ENCODE data around the gene DNTT. TPM values are rescaled to one million over a fixed set of nuclear protein-coding genes. Genes with fewer than 3 reads are reported as not detected.

DNTT gene
- total RNA-seq, 1 experiment from 2014 or later = not detected

DNA sequence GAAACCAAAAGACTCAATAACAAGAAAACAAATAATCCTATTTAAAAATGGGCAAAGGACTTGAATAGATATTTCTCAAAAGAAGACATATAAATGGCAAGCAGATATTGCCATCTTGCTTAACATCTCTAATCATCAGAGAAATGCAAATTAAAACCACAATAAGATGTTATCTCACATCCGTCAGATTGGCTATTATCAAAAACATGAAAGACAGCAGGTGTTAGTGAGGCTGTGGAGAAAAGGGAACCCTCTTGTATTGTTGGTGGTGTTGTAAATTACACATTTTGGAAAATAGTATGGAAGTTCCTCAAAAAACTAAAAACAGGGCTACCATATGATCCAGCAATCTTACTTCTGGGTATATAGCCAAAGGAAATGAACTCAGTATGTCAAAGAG, 28.9 kb downstream of the DNTT start:
- H3K27me3 Mint-ChIP-seq (ENCODE audit: insufficient read depth, unreplicated experiment) = peaks cover 19% of the 10 kb centered on the region
- H3K4me1 Mint-ChIP-seq (ENCODE audit: low read depth, unreplicated experiment) = no peaks in the 10 kb centered on the region
- H3K9me3 Mint-ChIP-seq (ENCODE audit: unreplicated experiment) = no peaks in the 10 kb centered on the region
- H3K9me3 ChIP-seq = no peaks in the 10 kb centered on the region
- H3K4me3 Mint-ChIP-seq (ENCODE audit: unreplicated experiment) = no peak overlapping the region
- no peak overlapping the region for H3K4me3 ChIP-seq (ENCODE audit: low read depth, low read length)
- TF ChIP-seq, protein P1, sequence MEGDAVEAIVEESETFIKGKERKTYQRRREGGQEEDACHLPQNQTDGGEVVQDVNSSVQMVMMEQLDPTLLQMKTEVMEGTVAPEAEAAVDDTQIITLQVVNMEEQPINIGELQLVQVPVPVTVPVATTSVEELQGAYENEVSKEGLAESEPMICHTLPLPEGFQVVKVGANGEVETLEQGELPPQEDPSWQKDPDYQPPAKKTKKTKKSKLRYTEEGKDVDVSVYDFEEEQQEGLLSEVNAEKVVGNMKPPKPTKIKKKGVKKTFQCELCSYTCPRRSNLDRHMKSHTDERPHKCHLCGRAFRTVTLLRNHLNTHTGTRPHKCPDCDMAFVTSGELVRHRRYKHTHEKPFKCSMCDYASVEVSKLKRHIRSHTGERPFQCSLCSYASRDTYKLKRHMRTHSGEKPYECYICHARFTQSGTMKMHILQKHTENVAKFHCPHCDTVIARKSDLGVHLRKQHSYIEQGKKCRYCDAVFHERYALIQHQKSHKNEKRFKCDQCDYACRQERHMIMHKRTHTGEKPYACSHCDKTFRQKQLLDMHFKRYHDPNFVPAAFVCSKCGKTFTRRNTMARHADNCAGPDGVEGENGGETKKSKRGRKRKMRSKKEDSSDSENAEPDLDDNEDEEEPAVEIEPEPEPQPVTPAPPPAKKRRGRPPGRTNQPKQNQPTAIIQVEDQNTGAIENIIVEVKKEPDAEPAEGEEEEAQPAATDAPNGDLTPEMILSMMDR (IDR thresholded peaks at IDR 0.05; ENCODE audit: insufficient read depth in 1 of 2, low read depth in 1 of 2, low read length in 1 of 2, severe bottlenecking in 1 of 2, unreplicated experiment in 1 of 2) = no peak
- H3K27me3 ChIP-seq (replicated peaks; ENCODE audit: control insufficient read depth, insufficient read depth, low read length) = no peaks in the 10 kb centered on the region
- no peak for DNase-seq
- H3K27ac Mint-ChIP-seq (ENCODE audit: unreplicated experiment) = no peak overlapping the region
- ChIA-PET POLR2A (no interaction called here), CTCF (no interaction called here)
- no peaks in the 10 kb centered on the region for H3K36me3 ChIP-seq (ENCODE audit: control insufficient read depth, insufficient read depth, low read length)
- H3K4me1 ChIP-seq = no peaks in the 10 kb centered on the region
- H3K36me3 Mint-ChIP-seq (ENCODE audit: insufficient read depth, unreplicated experiment) = no peaks in the 10 kb centered on the region
- intact Hi-C loops (cut with micrococcal nuclease; ENCODE audit: unreplicated experiment) = no loop called here
- BruUV-seq (replicated peaks) = no TSS peak

GRCh38 chr10:96334616-96335526, 30.6 kb downstream of the DNTT start:
- POLR2A ChIA-PET = no interaction called here
- H3K27ac Mint-ChIP-seq (ENCODE audit: unreplicated experiment) = no peak overlapping the region
- peaks cover 13% of the 10 kb centered on the region for H3K27me3 Mint-ChIP-seq (ENCODE audit: insufficient read depth, unreplicated experiment)
- CTCF ChIA-PET = interaction anchor here (0.5 to 2.1 kb wide), 12 partner anchors 11 to 849 kb away, joined by 3 to 10 read pairs (median 4); partner anchors contain the start of gene TLL2
- intact Hi-C loops (cut with micrococcal nuclease; ENCODE audit: unreplicated experiment) = loop anchor here (2.0 kb wide), 1 partner anchor 40 kb away; no protein-coding TSS in a partner anchor
- H3K4me3 Mint-ChIP-seq (ENCODE audit: unreplicated experiment) = no peak overlapping the region
- no peaks in the 10 kb centered on the region for H3K36me3 Mint-ChIP-seq (ENCODE audit: insufficient read depth, unreplicated experiment)
- Histone ChIP-seq H3K4me3 (ENCODE audit: low read depth, low read length) (no peak overlapping the region), H3K36me3 (ENCODE audit: control insufficient read depth, insufficient read depth, low read length) (no peaks in the 10 kb centered on the region), H3K27me3 (replicated peaks; ENCODE audit: control insufficient read depth, insufficient read depth, low read length) (no peaks in the 10 kb centered on the region), H3K9me3 (no peaks in the 10 kb centered on the region), H3K4me1 (no peaks in the 10 kb centered on the region)
- no TSS peak for BruUV-seq (replicated peaks)
- H3K9me3 Mint-ChIP-seq (ENCODE audit: unreplicated experiment) = no peaks in the 10 kb centered on the region
- TF ChIP-seq, protein P1 (IDR thresholded peaks at IDR 0.05; ENCODE audit: insufficient read depth in 1 of 2, low read depth in 1 of 2, low read length in 1 of 2, severe bottlenecking in 1 of 2, unreplicated experiment in 1 of 2) = peak; percentile 73 to 83
- H3K4me1 Mint-ChIP-seq (ENCODE audit: low read depth, unreplicated experiment) = no peaks in the 10 kb centered on the region
- DNase-seq = peak in 1 of 2 experiments; percentile 66

DNA sequence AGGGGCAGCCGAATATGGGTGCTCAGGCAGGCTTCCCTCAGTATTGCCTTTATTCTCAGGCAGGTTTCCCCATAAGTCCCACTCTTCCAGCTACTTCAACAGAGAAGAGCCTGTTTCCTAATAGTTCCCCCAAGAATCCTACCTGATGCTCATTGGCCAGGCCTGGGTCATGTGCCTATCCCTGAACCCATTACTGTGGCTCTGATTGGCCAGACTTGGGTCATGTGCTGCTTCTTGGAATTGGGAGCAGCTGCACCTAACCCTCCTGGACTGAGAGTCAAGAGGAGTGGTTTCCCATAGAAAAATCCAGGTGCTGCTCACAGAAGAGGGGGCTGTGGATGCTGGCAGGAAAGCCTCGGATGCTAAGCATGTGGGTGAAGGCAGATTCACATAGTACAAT, 32.9 kb downstream of the DNTT start:
- Mint-ChIP-seq H3K27me3 (ENCODE audit: insufficient read depth, unreplicated experiment) (peaks cover 11% of the 10 kb centered on the region), H3K4me3 (ENCODE audit: unreplicated experiment) (no peak overlapping the region), H3K27ac (ENCODE audit: unreplicated experiment) (no peak overlapping the region), H3K9me3 (ENCODE audit: unreplicated experiment) (no peaks in the 10 kb centered on the region), H3K36me3 (ENCODE audit: insufficient read depth, unreplicated experiment) (no peaks in the 10 kb centered on the region), H3K4me1 (ENCODE audit: low read depth, unreplicated experiment) (no peaks in the 10 kb centered on the region)
- Histone ChIP-seq H3K9me3 (no peaks in the 10 kb centered on the region), H3K4me3 (ENCODE audit: low read depth, low read length) (no peak overlapping the region), H3K36me3 (ENCODE audit: control insufficient read depth, insufficient read depth, low read length) (no peaks in the 10 kb centered on the region), H3K27me3 (replicated peaks; ENCODE audit: control insufficient read depth, insufficient read depth, low read length) (no peaks in the 10 kb centered on the region), H3K4me1 (no peaks in the 10 kb centered on the region)
- DNase-seq = no peak
- intact Hi-C loops (cut with micrococcal nuclease; ENCODE audit: unreplicated experiment) = no loop called here
- TF ChIP-seq, protein P1 (IDR thresholded peaks at IDR 0.05; ENCODE audit: insufficient read depth in 1 of 2, low read depth in 1 of 2, low read length in 1 of 2, severe bottlenecking in 1 of 2, unreplicated experiment in 1 of 2) = no peak
- BruUV-seq (replicated peaks) = no TSS peak
- ChIA-PET CTCF (interaction anchor here (0.9 to 1.2 kb wide), 2 partner anchors 10 to 108 kb away, joined by 3 to 7 read pairs; no protein-coding TSS in a partner anchor), POLR2A (interaction anchor here (0.6 kb wide), 1 partner anchor 489 kb away, joined by 4 read pairs; no protein-coding TSS in a partner anchor)
